Aorta (tissue), 5 donors: ENCODE measurements around the gene PLXNA3. TPM values are rescaled to one million over a fixed set of nuclear protein-coding genes. Genes with fewer than 3 reads are reported as not detected.

Source experiments
- ATAC-seq: fragments of 200-7000 bp; cut with Tn5 transposase; one replicate; pipeline ENCODE4 v1.9.1; 2022; ENCODE audit warnings: moderate library complexity; ENCODE audit not compliant: low FRiP score
- DNase-seq, 2 donors: peaks; one replicate each; pipeline ENCODE4 v3.0.0-alpha.2; 2020
- H3K27ac ChIP-seq, 2 donors: one replicate each; pipeline ENCODE4 v1.5.1; 2013; ENCODE audit warnings: low read length in 2 of 2, mild to moderate bottlenecking in 2 of 2, moderate library complexity in 2 of 2, control low read depth in 1 of 2, inconsistent platforms in 1 of 2, low read depth in 1 of 2
- H3K27me3 ChIP-seq, 2 donors: one replicate each; pipeline ENCODE4 v1.6.1; 2013; ENCODE audit warnings: control low read depth in 1 of 2, low read length in 1 of 2, mild to moderate bottlenecking in 1 of 2, moderate library complexity in 1 of 2; ENCODE audit not compliant: insufficient read depth in 2 of 2, control insufficient read depth in 1 of 2
- H3K36me3 ChIP-seq, 2 donors: one replicate each; pipeline ENCODE4 v1.6.1; 2013; ENCODE audit warnings: control low read depth in 1 of 2, low read length in 1 of 2, mild to moderate bottlenecking in 1 of 2; ENCODE audit not compliant: insufficient read depth in 2 of 2, control insufficient read depth in 1 of 2
- H3K4me1 ChIP-seq, 2 donors: one replicate each; pipeline ENCODE4 v1.6.1; 2013; ENCODE audit warnings: low read length in 2 of 2, control low read depth in 1 of 2, mild to moderate bottlenecking in 1 of 2, moderate library complexity in 1 of 2; ENCODE audit not compliant: insufficient read depth in 2 of 2, control insufficient read depth in 1 of 2
- H3K4me3 ChIP-seq, 2 donors: one replicate each; pipeline ENCODE4 v1.5.1; 2013; ENCODE audit warnings: low read length in 2 of 2, control low read depth in 1 of 2, mild to moderate bottlenecking in 1 of 2
- H3K9me3 ChIP-seq: one replicate; pipeline ENCODE4 v1.6.1; 2013; ENCODE audit warnings: mild to moderate bottlenecking, low read length; ENCODE audit not compliant: control insufficient read depth
- WGBS, 2 donors: extraction: QIAGEN DNeasy Blood & Tissue Kit; methylation state at CpG; one replicate each; pipeline ENCODE4 v1.1.7; 2013; 5-methylcytosine and 5-hydroxymethylcytosine counted together
- intact Hi-C, 2 donors: fragments of 100-400 bp; cut with DNase I; formaldehyde crosslinking; loops; one replicate each; pipeline versions ENCODE4 v1.14.2 to v1.15.0; 2022
- polyA plus RNA-seq, 2 donors: library from polyadenylated mRNA; stranded (reverse); fragments of 200-250 nt; gene quantifications; one replicate each; pipeline ENCODE4 v1.2.3, GENCODE V29; 2013
- total RNA-seq, 2 donors: library from RNA; stranded (reverse); fragmentation: NEBNext Ultra II Directional; extraction: Animal tissue kit (Norgen Biotek cat#: 25700); gene quantifications; one replicate each; pipeline ENCODE4 v1.2.1, GENCODE V29; 2021
- donor health status: healthy with polysubstance abuse.
- donor health status: Bipolar disorder and iron deficiency.
- donor health status: DM: no; HTN: no; CAD: no.
- donor health status: DM: no; HTN: no; CAD: no.
- donor health status: DM: yes; HTN: yes; CAD: no.

PLXNA3 gene
- total and polyA plus RNA-seq, 4 donors = 6.5 to 79.1 (median 49.5) TPM

- peaks cover 0 to 2% of the 10 kb centered on the region in 2 donors for H3K27me3 ChIP-seq
- H3K4me3 ChIP-seq = no peak overlapping the region
- intact Hi-C loops = no loop called here
- 52% methylated on average over 4 to 8 of the region's 8 CpGs for WGBS, 2 donors
- no peaks in the 10 kb centered on the region for H3K4me1 ChIP-seq
- H3K9me3 ChIP-seq = no peaks in the 10 kb centered on the region
- peaks cover 0 to 4% of the 10 kb centered on the region in 2 donors for H3K36me3 ChIP-seq
- no peak for DNase-seq
- ATAC-seq = no peak
- H3K27ac ChIP-seq = no peak overlapping the region
Observed at GRCh38 chrX:154462396-154462795, 4.3 kb downstream of the PLXNA3 start.

DNA sequence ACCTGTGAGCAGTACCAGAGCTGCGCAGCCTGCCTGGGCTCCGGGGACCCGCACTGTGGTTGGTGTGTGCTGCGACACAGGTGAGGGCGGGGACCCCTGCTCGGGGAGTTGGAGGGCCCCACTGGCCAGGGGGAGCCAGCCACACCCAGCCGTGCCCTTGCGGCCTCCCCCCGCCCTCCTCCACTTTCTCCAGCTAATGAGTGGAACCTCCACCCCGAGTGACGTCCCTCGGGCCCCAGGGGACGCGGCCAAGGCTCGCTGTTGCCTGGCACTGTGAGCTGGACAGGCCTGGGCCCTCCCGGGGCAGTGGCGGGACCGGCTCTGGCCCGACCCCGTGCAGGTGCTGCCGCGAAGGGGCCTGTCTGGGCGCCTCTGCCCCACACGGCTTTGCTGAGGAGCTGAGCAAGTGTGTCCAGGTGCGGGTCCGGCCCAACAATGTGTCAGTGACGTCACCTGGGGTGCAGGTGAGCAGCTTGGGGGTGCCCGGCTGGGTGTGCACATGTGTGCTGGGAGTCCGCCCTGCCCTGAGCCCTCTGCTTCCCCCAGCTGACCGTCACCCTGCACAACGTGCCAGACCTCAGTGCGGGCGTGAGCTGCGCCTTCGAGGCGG, 5.6 kb downstream of the PLXNA3 start:
- H3K9me3 ChIP-seq = no peaks in the 10 kb centered on the region
- no peaks in the 10 kb centered on the region for H3K4me1 ChIP-seq
- WGBS, 2 donors = 85% methylated on average over 35 to 36 of the region's 36 CpGs
- no peak overlapping the region for H3K27ac ChIP-seq
- H3K36me3 ChIP-seq = peaks cover 0 to 9% of the 10 kb centered on the region in 2 donors
- DNase-seq = no peak
- no peaks in the 10 kb centered on the region for H3K27me3 ChIP-seq
- intact Hi-C loops = no loop called here
- H3K4me3 ChIP-seq = no peak overlapping the region
- no peak for ATAC-seq

DNA sequence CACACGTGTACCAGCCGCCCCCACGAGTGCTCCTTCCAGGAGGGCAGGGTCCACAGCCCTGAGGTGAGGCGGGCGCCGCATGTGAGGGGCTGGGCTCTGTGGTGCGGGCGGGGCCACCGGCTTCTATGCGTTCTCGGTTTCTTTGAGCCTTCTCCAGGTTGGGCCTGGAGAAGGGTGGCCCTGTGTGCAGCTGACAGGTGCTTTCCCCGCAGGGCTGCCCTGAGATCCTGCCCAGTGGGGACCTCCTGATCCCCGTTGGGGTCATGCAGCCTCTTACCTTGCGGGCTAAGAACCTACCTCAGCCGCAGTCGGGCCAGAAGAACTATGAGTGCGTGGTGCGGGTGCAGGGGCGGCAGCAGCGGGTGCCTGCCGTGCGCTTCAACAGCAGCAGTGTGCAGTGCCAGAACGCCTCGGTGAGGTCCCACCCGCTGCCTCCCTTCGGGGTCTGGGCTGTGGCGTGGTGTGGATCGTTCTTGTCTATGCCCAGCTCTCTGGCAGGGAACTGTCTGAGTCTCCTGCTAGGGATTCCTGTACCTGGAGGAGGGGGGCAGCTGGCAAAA, 6.8 kb downstream of the PLXNA3 start:
- DNase-seq = no peak
- WGBS, 2 donors = 88 to 93% methylated on average over 27 to 28 of the region's 28 CpGs
- H3K36me3 ChIP-seq = peaks cover 0 to 11% of the 10 kb centered on the region in 2 donors

DNA sequence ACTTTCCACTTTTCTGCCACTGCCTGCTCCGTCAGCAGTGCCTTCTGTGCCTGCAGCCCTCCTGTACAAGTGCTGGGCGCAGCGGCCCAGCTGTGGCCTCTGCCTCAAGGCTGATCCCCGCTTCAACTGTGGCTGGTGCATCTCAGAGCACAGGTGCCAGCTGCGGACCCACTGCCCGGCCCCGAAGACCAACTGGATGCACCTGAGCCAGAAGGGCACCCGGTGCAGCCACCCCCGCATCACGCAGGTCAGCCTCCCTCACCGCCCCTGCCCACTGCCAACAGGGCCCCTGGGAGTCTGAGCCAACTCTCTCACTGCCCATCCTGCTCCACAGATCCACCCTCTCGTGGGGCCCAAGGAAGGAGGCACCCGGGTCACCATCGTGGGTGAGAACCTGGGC, 7.5 kb downstream of the PLXNA3 start:
- Histone ChIP-seq H3K4me3 (no peak overlapping the region), H3K4me1 (no peaks in the 10 kb centered on the region), H3K36me3 (peaks cover 0 to 16% of the 10 kb centered on the region in 2 donors), H3K9me3 (no peaks in the 10 kb centered on the region), H3K27ac (no peak overlapping the region), H3K27me3 (no peaks in the 10 kb centered on the region)
- intact Hi-C loops = no loop called here
- 88 to 90% methylated on average over 10 to 14 of the region's 14 CpGs for WGBS, 2 donors
- DNase-seq (no peak), ATAC-seq (no peak)

More for the DNA sequence above, 6.8 kb downstream of the PLXNA3 start:
- no peak overlapping the region for H3K4me3 ChIP-seq
- no peaks in the 10 kb centered on the region for H3K27me3 ChIP-seq
- no peak overlapping the region for H3K27ac ChIP-seq
- no peaks in the 10 kb centered on the region for H3K9me3 ChIP-seq
- intact Hi-C loops = no loop called here
- ATAC-seq = no peak
- H3K4me1 ChIP-seq = no peaks in the 10 kb centered on the region

- no peak for DNase-seq
- H3K27ac ChIP-seq = no peak overlapping the region
- ATAC-seq = no peak
- no peaks in the 10 kb centered on the region for H3K9me3 ChIP-seq
- no peaks in the 10 kb centered on the region for H3K4me1 ChIP-seq
- H3K36me3 ChIP-seq = peaks cover 0 to 16% of the 10 kb centered on the region in 2 donors
- 88 to 89% methylated on average over 32 of the region's 32 CpGs for WGBS, 2 donors
- H3K4me3 ChIP-seq = no peak overlapping the region
- intact Hi-C loops = no loop called here
- no peaks in the 10 kb centered on the region for H3K27me3 ChIP-seq
Observed at GRCh38 chrX:154466036-154466435, 8.0 kb downstream of the PLXNA3 start.

- H3K36me3 ChIP-seq = peaks cover 0 to 16% of the 10 kb centered on the region in 2 donors
- 86 to 90% methylated on average over 14 to 15 of the region's 15 CpGs for WGBS, 2 donors
- intact Hi-C loops = no loop called here
Observed at GRCh38 chrX:154466907-154467306, 8.8 kb downstream of the PLXNA3 start.

DNA sequence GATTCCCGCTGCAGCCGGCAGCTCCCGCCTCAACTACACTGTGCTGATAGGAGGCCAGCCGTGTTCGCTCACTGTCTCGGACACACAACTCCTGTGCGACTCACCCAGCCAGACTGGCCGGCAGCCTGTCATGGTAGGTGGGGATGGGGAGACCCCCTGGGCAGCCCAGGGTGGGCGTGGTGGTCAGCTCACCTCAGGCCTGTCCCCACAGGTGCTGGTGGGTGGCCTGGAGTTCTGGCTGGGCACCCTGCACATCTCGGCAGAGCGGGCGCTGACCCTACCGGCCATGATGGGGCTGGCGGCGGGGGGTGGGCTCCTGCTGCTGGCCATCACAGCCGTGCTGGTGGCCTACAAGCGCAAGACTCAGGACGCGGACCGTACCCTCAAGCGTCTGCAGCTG, 9.5 kb downstream of the PLXNA3 start:
- Histone ChIP-seq H3K4me1 (no peaks in the 10 kb centered on the region), H3K27ac (no peak overlapping the region), H3K4me3 (no peak overlapping the region), H3K36me3 (peaks cover 0 to 16% of the 10 kb centered on the region in 2 donors), H3K9me3 (no peaks in the 10 kb centered on the region), H3K27me3 (no peaks in the 10 kb centered on the region)
- DNase-seq (no peak), ATAC-seq (no peak)
- intact Hi-C loops = no loop called here
- 93 to 94% methylated on average over 21 of the region's 21 CpGs for WGBS, 2 donors

More at GRCh38 chrX:154466907-154467306, 8.8 kb downstream of the PLXNA3 start:
- no peak overlapping the region for H3K27ac ChIP-seq
- no peaks in the 10 kb centered on the region for H3K9me3 ChIP-seq
- no peaks in the 10 kb centered on the region for H3K4me1 ChIP-seq
- no peak overlapping the region for H3K4me3 ChIP-seq
- DNase-seq = no peak
- H3K27me3 ChIP-seq = no peaks in the 10 kb centered on the region
- ATAC-seq = no peak

DNA sequence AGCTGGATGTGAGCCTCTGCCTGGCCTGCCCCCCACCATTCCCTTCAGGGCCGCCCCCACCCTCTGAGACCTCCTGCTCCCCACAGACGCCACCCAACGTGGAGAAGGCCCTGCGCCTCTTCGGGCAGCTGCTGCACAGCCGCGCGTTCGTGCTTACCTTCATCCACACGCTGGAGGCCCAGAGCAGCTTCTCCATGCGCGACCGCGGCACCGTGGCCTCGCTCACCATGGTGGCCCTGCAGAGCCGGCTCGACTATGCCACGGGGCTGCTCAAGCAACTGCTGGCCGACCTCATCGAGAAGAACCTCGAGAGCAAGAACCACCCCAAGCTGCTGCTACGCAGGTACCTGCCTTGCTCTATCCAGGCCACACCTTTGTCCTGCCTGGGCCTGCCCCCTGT, 10.1 kb downstream of the PLXNA3 start:
- DNase-seq (no peak), ATAC-seq (no peak)
- intact Hi-C loops = no loop called here
- WGBS, 2 donors = 93 to 94% methylated on average over 23 of the region's 23 CpGs
- Histone ChIP-seq H3K36me3 (peaks cover 0 to 16% of the 10 kb centered on the region in 2 donors), H3K4me3 (no peak overlapping the region), H3K27ac (no peak overlapping the region), H3K27me3 (no peaks in the 10 kb centered on the region), H3K4me1 (no peaks in the 10 kb centered on the region), H3K9me3 (no peaks in the 10 kb centered on the region)

DNA sequence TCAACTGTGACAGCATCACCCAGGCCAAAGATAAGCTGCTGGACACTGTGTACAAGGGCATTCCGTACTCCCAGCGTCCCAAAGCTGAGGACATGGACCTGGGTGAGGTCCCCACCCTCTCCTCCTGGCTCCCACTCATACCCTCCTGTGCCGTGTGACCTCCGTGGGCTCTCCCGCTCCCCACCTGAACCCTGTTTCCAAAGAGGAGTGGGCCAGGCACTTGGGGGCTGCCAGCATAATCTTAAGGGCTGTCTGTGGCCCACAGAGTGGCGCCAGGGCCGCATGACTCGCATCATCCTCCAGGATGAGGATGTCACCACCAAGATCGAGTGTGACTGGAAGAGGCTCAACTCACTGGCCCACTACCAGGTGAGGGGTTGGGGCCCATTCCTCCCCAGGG, 11.0 kb downstream of the PLXNA3 start:
- ATAC-seq (no peak), DNase-seq (no peak)
- intact Hi-C loops = no loop called here
- H3K27me3 ChIP-seq = no peaks in the 10 kb centered on the region
- H3K9me3 ChIP-seq = no peaks in the 10 kb centered on the region
- H3K27ac ChIP-seq = no peak overlapping the region
- 83 to 85% methylated on average over 9 of the region's 9 CpGs for WGBS, 2 donors
- H3K4me3 ChIP-seq = no peak overlapping the region
- H3K36me3 ChIP-seq = peaks cover 0 to 16% of the 10 kb centered on the region in 2 donors
- no peaks in the 10 kb centered on the region for H3K4me1 ChIP-seq
